ENCODE data around the gene SRPX2.

SRPX2 gene

DNA sequence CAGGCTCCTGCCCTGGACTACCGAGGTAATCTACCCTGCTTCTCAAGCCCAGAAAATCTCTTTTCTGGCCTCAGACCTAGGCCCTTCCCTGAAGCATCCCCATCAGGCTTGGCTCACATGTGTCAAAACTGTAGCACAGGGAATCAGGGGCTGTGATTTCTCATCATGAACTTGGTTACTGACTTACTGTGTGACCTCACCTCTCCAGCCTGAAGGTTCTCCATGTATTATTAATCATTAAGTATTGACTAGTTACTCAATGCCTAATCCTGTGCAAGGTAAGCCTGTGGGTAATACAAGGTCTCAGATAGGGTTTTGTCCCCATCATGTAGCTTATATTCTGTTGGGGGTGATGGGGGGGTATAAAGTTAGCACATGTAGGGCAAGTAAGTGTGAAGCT, 6.8 kb downstream of the SRPX2 start:
- no peak for DNase-seq

DNA sequence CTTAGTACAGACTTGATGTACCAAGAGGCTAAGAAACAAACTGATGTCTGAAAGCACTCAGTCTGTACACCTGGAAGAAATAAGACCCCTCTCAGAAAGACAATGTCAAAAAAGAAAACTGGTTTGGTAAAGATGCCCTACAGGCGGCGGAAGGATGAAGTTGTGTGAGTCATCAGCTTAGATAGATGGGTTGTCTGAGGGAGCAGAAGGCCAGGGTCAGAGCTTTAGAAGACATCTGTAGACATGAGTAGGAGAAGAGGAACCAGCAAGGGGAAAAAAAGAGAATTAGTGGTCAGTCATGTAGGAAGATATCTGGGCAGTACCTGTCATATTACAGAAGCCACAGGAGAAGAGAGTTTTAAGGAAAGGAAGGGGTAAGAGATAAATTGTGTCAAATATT, 8.3 kb downstream of the SRPX2 start:
- DNase-seq, result no peak

- DNase-seq, result peak; percentile 49
Observed at GRCh38 chrX:100654261-100654660, 10.3 kb downstream of the SRPX2 start.

- peak; percentile 28 for DNase-seq
Observed at GRCh38 chrX:100658941-100659381, 15.0 kb downstream of the SRPX2 start.

DNA sequence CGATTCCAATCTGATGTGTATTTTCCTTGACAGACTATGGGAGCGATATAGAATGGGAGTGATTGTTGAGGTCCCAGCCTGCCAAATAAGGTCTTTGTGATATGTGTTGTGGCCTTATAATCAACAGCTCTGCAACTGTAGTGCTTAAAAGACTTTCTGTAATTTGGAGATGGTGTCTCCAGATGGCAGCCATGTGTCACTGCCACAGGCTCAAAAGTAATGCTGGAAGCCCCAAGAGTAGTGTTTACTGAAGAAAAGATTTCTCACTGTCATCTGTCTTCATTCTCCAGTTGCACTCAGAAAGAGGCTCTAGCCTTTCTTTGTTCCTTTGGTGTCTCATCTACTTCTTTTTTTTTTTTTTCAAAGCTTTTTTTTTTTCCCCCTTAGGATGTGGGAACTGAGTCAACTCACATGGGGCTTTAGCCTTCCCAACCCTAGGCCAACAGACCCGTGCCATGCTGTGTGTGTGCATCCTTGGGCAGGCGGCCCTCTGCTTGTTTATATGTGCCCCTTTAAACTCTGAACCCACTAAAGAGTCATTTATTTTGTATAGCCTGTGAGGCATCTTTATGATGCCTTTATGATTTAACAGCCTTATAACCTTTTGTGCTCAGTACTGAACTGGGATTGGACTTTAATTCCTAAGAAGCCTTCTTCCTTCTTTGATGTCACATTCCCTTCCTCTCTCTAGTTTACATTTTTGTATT, 15.6 kb downstream of the SRPX2 start:
- peak; percentile 40 for DNase-seq

DNA sequence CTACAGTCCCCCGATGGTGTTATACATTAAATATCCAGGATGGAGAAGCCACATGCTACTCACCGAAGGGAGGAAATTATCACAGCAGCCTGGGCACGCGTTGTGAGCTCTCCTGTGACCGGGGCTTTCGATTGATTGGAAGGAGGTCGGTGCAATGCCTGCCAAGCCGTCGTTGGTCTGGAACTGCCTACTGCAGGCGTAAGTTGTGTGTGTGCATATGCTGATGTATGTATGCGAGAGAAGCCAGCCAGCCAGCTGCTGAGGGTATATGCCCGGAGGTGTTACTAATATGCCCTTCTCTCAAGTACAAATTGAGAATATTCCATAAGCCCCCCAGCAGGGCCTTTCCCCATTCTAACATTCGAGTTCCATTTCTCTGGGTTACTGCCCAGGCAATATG, 18.2 kb downstream of the SRPX2 start:
- no peak for DNase-seq

GRCh38 chrX:100662796-100663195, 18.8 kb downstream of the SRPX2 start:
- DNase-seq, result no peak

DNA sequence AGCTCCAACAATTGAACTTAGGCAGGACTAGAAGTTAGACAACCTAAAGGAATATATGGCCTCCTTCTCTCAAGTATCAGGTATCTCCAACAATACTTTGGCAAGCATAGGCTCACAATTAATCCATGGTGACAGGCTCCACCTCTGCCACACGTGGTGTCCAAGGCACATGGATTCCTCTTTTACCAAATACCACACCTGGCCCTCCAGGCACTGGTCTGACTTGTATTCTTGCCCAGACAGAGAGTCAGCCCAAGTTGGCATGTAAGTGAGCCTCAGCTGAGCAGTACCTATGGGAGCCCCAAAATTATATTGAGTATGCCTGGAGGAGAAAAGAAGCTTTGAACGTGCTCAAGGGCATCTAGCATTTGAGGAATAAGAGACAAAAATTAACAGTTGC, 19.6 kb downstream of the SRPX2 start:
- no peak for DNase-seq

DNA sequence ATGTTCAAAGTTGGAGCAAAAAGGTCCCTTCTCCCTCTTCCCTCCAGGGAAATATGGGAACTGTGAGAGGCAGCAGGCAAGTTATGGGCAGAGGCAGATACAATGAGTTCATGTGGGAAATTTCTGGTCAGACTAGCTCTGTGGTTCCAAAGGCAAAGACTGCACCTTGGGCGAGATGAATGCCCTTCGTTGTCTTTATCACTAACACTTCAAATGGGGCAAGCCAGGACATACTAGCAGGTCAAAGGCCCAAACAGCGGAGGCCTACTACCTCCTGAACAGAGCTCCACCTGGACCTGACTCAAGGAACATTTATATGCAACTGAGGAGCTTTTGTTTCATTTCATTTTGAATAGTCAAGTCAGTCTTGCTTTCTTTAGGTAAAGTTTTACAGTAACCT, 29.0 kb downstream of the SRPX2 start:
- no peak for DNase-seq

GRCh38 chrX:100673397-100673953, 29.5 kb downstream of the SRPX2 start:
- DNase-seq, result no peak

- DNase-seq, result no peak
Observed at GRCh38 chrX:100674705-100675104, 30.7 kb downstream of the SRPX2 start.

DNA sequence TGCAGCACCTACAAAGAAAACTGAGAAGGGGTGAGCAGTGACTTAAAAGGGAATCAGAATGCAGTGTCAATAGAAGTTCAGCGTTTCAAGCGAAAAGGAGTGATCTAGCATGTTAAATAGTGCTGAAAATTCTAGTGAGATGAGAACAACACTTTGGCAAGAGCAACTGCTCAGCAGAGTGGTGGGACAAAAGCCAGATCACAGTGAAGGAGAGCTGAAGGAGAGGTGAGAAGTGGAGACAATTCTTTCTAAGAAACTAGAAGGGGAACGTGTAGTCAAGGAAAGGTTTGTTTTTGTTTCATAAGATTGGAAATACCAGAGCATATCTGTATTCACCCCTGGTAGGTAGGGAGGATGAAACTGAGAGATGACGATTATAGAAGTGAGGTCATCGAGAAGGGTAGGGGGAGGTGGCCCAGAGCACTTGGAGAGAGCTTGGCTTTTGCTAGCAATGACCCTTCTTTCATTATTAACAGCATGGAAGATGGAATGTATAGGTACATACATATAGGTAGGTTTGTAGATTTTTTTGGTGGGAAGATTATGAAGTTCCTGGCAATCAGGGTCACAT, 33.7 kb downstream of the SRPX2 start:
- DNase-seq, result no peak

GRCh38 chrX:100680756-100681155, 36.8 kb downstream of the SRPX2 start:
- no peak for DNase-seq

DNA sequence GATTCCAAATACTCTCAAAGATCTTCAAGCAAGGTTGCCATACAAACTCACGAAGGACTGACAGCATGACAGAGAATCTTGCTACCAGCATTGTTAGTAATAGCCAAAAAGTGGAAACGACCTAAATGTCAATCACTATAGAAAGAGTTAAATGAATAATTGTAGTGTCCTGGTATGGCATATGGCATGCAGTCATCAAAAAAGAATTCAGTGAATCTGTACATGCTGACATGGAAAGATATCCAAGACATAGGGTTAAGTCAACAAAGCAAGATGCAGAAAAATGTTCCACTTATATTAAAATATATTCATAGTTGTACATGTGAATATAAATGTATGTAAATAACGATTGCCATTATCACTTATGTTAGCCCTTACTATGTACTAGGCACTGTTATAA, 37.6 kb downstream of the SRPX2 start:
- DNase-seq, result no peak

DNA sequence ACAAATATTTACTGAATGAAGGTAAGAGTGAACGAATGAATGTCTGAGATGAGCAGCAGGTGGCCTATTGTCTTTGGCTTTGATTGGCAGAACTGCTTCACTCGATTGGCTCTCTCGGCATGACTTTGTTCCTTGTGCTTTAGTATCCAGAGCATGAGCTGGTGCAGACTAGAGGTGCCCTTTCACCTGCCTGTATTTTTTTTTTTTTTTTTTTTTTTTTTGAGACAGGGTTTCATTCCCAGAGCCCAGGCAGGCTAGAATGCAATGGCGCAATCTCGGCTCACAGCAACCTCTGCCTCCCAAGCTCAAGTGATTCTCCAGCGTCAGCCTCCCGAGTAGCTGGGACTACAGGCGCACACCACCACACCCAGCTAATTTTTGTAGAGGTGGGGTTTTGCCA, 38.9 kb downstream of the SRPX2 start:
- no peak for DNase-seq

DNA sequence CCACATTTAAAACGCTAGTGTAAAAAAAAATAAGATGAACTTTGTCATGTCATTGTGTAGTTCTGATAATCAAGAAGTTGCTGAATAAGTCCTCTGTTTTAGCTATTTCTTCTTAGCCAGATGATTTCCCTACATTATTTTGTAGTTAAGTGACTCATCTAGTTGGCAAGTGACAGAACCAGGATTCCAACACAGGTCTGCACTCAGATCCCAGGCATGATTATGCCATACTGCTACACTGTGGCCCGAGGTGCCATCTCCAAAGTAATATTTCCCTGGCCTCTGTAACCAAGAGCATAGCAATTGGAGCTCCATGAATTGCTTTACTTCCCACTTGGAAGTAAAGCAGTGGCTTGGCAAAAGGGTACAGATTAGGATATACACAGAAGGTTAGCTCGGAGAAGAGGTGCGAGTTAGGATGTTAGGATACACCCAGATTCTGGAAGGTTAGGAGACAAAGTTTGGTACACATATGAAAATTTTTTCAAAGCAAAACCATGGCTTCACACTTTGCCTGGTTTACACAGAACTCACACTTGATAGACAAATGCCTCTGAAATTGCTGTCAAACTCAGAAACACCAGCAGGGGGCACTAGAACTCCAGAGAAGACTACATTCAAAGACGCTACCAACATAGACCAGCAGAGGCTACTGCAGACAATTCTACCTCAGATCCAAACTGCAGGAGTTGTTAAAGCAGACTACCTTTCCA, 41.4 kb downstream of the SRPX2 start:
- peak; percentile 87 for DNase-seq

DNA sequence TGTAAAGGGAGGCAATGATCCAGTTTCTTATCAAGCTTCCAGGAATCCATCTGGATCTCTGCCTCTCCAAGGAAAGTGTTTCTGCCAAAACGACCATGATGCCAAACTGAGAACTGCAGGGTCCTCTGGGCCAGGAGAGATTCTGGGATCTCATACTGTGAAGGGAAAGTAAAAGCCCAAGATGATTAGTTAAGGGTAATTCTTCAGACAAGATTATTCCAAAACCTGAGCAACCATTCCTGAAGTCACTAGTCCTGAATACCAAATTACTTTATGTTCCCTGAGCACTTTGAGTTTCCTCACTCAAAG, 42.0 kb downstream of the SRPX2 start:
- DNase-seq, result no peak

DNA sequence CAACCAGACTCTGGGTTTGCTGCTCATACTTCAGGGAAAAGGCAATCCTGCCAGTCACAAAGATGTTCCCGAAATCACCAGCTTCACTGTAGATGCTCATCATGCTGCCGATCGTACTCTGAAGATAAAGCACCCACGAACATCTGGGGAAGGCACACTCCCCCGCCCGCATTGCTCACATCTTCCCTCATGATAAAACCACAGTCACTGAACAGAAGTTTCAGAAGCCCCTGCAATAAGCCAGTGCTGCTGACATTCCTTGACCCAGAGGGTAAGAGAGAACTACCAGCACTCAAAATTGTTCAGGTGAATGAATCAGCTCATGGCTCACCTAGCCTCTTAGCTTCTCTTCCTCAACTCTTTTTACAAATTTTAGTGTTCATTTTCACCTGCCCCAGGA, 43.1 kb downstream of the SRPX2 start:
- no peak for DNase-seq

GRCh38 chrX:100687546-100687945, 43.5 kb downstream of the SRPX2 start:
- no peak for DNase-seq

DNA sequence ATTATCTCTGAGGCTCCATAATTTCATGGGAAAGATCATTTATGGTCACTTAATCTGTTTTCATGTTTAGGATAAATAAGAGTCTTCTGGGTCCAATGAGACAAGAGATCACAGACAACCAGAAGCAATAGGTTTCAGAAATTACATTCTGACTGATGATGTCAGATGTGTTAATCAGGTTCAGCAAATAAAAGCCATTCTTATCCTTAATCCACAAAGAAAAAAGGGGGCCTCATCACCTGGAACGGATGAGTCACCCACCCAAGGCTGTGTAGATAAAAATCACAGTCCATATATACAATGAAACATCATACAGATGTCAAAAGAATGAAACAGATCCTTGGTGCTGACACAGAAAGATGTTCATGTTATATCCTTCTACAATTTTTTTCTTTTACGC, 51.3 kb downstream of the SRPX2 start:
- no peak for DNase-seq

- DNase-seq, result no peak
Observed at GRCh38 chrX:100695991-100696390, 52.0 kb downstream of the SRPX2 start.

GRCh38 chrX:100696699-100697351, 52.8 kb downstream of the SRPX2 start:
- DNase-seq, result no peak

- DNase-seq, result no peak
Observed at GRCh38 chrX:100698551-100698950, 54.6 kb downstream of the SRPX2 start.

GRCh38 chrX:100700809-100701208, 56.8 kb downstream of the SRPX2 start:
- no peak for DNase-seq

All from NCI-H1694 (cell line).